OCI-LY3 (cell line): ENCODE measurements around the gene SPOP.

Experiments used
- EZH2phosphoT487 ChIP-seq: fragments of 200-600 bp; shearing (Covaris generic); IDR thresholded peaks from 2 replicates; pipeline ENCODE4 v1.6.1; 2018; ENCODE audit warnings: antibody characterized with exemption, mixed run types, low read depth
- TF ChIP-seq, protein P1 (sequence below): fragments of 200-600, 300-600 bp; sonication (generic); IDR thresholded peaks from 2 replicates; pipeline ENCODE4 v1.5.1; 2014; ENCODE audit warnings: antibody characterized with exemption, low read length, low read depth

- TF ChIP-seq, protein P1, sequence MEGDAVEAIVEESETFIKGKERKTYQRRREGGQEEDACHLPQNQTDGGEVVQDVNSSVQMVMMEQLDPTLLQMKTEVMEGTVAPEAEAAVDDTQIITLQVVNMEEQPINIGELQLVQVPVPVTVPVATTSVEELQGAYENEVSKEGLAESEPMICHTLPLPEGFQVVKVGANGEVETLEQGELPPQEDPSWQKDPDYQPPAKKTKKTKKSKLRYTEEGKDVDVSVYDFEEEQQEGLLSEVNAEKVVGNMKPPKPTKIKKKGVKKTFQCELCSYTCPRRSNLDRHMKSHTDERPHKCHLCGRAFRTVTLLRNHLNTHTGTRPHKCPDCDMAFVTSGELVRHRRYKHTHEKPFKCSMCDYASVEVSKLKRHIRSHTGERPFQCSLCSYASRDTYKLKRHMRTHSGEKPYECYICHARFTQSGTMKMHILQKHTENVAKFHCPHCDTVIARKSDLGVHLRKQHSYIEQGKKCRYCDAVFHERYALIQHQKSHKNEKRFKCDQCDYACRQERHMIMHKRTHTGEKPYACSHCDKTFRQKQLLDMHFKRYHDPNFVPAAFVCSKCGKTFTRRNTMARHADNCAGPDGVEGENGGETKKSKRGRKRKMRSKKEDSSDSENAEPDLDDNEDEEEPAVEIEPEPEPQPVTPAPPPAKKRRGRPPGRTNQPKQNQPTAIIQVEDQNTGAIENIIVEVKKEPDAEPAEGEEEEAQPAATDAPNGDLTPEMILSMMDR, result no peak
- TF ChIP-seq EZH2phosphoT487, result no peak
These were observed 18.4 kb upstream of the SPOP start for GRCh38 chr17:49696233-49696761.
